Activated effector memory CD4-positive, alpha-beta T cell treated with Interleukin-2 at 50 U/mL for 16 hours (primary cell): ENCODE measurements around the gene C1orf87.

ENCODE experiments used
- DNase-seq: peaks from one replicate; pipeline ENCODE4 v3.0.0-alpha.2; 2020

Gene C1orf87

GRCh38 chr1:59945790-59946189, 127.8 kb downstream of the C1orf87 start:
- DNase-seq: no peak
